GM19395 (cell line): ENCODE data around the gene IFNG-AS1.

Source experiments
- ATAC-seq: cut with Tn5 transposase; IDR thresholded peaks from one replicate; pipeline ENCODE4 v1.9.1; 2021; ENCODE audit warnings: mild to moderate bottlenecking, moderate library complexity; ENCODE audit not compliant: unreplicated experiment

Gene IFNG-AS1

DNA sequence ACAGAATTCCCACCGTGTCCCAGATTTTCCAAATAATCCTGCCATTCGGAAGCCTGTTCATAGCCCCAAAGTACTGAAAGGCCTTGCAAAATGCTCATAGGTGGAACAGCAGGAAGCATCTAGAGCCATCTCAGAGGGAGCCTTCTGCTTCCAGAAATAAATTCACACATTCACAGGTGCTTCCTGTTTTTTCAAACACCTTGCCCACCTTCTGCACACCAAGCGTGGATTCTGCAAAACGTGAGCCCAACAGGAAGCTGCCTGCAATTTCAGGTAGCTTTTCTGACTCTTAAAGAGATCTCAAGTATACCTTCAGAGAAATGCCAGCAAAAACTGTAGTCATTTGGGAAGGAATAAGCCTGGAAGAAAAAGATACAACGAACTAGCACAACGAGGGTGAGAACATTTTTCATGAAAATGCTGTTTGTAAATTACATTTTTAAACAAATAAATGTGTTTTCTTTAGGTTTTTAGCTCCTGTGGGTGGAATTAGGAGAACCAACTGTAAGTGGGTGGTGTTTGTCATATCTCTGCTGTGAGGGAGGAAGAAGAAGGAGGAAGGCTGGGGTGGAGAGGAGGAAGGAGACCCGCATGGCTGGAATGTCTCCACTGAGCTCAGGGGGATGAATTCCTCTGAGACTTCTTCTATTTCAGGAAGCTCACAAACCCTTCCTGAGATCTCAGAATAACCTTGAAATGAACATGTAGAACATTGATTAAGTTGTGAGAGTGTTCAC is at the start of gene IFNG-AS1:
Gene IFNG-AS1 (plus strand): TSS at position 264 of the 737 bp plus-strand sequence.
- ATAC-seq, result peak; percentile 48

DNA sequence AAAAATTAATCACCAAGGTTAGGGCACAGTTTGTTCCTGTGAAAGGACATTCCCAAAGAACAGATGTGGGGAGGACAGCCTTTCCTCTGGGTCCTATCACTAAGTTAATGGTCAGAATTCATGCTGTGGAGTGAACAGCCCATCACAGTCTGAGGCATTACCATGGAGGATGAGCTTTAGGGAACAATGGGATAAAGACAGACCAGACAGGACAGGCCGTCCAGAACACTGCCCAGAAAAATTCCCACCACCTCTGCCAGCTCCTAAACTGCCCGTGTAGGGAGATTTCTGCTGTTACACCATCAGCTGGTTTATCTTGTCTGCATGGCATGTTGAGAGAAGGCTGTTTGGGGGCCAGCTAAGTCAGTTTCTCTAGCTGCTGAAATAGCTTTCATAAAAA is 49.6 kb upstream of the IFNG-AS1 start:
- ATAC-seq, result no peak

DNA sequence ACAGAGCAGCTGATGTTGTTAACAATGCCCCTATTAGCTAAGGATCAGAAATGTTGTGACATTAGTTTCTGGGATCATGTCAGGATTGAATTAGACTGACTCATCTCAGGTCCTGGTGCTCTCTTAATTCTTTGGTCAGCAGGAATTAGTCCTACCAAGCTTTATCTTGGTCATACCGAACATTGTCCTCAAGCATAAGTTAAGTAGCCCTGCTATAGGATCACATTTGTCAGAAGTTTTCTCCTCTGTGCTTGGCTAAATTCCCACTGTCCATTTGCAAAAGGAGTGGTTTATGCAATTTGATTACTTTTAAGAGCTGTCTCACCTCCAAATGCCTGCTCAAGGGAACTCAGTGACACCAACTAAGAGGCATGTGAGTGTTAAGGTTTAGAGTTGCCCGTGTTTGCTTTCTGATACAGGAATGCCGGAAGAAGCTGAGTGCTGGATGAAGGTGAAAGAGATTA is 48.4 kb upstream of the IFNG-AS1 start:
- ATAC-seq, result no peak

DNA sequence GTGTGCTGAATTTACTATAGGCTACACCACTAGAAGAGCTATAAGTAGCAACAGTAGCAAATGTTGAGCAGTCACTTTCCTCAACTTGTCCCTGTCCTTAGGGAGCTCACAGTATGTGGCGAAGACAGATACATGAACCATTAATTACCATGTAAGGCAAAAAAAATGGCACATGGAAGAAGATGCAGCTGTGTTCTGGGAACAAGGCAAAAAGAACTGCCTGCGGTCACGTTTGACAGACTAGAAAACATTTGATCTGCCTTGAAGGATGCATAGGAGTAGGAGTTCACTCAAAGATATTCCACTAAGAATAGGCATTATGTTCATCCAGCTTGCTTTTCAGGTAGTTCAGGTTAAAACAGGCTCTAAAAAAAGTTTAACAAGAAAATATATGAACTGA is 46.5 kb upstream of the IFNG-AS1 start:
- no peak for ATAC-seq

DNA sequence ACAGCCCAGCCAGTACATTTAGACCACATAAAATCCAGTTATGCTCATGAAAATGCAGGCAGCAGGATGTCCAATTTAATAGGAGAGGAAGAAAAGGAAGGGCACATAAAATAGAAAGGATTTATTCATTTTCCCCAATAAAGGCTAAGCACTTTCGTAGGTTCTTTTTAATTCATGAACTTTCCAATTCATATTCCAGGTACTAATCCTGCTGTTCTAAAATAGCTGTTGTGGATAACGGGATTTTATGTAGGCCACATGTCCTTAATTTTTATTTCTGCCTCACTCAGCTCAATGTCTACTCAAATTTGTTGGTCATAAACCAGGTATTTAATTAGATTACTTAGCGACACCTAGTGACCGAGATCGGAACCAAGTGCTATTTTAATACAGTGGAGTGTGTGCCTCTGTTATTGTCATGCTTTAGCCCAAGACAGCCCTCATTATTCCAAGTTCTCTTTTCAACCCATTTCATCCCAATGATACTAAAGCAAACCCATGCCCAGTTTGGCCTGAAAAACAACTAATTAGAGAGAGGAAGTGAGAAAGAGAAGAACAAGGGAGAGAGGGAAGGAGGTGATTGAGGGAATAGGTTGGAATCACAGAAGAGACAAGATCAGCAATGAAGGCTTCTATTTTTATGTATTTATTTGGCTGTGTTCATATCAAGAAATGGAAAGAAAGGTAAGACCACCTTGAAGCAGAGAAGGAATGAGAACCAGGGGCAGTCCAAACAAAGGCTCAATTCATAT is 45.9 kb upstream of the IFNG-AS1 start:
- no peak for ATAC-seq

DNA sequence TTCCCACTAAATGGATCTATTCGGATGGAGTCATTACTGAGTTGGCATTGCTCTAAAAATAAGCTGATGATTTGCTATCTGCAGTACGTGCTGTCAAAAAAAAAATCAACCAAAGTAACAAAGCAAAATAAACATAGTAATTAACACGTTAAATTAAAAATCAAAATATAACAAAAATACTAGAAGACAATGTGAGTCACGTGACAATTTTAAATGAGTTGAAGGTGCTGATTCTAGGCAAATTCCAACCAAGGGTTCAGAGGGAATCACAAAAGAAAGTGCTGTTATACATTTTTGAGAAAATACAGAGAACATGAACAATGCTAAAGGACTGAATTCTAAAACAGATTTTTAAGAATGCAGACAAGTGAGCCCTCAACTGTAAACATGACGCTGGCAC is 45.2 kb upstream of the IFNG-AS1 start:
- ATAC-seq, result no peak

DNA sequence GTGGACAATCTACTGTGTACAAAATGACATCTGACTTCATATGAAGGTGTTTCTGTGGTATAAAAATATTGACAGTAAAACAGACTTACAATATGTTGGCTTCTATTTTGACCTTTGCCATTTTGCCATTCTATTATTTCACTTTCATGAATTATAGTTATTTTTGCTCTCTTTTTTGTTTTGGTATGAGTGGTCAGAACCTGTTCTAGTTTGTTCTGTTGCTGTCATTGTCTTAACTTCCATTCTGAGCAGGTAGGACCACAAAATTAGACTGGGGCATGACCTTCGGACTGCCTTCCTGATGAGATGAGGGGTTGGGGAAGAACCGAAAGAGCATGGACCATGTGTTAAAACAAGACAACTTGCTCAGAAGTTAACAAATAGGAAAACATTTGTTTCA is 36.5 kb upstream of the IFNG-AS1 start:
- no peak for ATAC-seq

DNA sequence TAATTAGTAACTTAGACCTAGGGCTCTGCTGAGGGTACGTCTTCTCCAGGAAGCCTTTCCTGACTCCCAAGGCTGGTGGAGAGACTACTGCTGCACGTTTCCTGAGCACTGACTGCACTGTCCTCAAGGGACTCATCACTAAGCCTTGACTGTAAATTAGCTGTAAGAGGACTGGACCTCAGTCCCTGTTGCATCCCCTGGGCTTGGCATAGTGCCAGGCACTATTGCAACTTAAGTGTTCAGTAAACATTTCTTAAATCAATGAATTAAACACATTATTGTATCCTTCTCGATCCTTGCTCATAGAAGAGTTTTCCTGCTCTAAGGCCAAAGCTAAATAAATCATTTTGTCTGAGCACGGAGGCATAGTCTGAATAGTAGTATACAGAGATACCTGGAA is 31.9 kb upstream of the IFNG-AS1 start:
- no peak for ATAC-seq

DNA sequence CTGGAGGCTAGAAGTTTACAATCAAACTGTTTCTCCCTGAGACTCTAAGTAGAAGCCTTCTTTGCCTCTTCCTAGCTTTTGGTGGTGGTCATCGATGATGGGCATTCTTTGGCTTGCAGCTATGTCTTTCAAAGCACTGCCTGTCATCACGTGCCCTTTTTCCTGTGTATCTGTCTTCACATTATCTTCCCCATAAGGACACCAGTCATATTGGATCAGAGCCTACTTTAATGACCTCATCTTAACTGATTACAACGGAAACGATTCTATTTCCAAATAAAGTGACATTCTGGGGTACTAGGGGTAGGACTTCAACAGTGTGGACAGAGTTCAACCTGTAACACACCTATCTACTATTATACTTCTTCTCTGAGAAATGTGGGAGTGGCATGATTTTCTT is 31.1 kb upstream of the IFNG-AS1 start:
- ATAC-seq, result no peak

DNA sequence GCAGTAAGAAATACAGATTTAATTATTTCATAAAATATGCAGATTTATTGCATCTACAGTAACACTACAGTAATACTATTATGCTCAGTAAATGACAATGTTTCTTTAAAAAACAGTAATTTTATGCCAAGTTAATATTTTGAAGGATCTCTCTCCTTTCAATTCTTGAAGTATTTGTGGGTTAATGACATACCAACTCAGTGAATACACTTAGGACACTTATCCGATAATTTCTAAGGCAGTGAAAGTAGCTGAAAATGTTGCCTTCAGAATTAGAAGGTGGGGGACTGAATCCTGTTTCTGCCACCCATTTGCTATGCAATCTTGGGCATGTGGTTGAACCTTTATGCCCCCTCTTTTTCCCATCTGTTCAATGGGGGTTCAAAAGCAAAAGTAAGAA is 24.8 kb upstream of the IFNG-AS1 start:
- ATAC-seq, result no peak

DNA sequence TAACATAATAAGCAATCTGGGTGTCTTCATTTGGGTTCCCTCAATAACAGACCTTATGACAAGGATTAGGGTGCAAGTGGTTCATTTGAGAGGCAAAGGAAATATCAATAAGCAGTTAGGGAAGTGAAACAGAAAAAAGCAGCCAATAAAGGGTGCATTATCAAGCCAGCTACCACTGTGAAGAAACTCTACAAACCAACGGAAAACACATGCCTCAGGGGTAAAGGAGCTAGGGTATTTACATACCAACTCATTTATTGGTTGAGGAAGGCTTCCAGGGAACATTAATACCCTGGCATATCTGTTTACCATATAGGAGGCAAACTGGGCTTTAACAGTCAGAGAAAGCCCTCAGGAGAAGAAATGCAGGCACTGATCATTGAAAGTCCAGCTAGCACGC is 22.7 kb upstream of the IFNG-AS1 start:
- ATAC-seq, result no peak

DNA sequence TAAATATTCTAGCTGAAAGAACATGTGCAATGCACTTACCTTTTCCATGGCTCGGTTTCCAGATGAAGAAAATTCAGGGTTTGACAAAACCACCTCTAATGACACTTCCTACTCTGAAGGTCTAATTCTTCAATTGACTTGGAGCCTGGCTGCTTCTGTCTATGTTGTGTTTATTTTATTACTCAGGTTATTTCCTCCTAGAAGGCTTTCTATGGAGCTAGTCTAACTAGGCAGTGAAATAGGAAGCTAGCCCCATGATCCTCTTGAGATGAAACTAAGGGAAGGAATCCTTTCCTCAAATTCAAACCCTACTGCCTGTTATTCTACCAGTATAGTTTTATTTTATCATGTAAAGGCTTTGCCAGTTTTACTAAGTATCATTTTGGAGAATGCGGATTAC is 20.9 kb upstream of the IFNG-AS1 start:
- ATAC-seq, result no peak

DNA sequence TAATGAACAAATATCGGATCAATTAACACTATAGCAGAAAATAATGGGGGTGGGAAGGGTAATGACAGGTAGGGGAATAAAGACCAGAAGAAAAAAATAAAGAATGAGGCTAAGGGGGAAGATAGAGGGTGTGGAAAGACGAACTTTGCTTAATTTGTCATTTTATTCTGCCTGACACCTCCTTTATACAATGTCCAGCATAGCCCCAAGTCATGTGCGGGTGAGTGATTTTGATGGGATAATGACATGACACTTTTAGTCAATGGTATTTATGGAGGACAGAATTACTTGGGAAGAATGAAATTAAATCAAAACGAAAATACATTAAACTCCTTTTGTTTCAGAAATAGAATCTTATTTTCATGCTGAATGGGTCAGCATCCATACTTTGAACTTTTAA is 20.5 kb upstream of the IFNG-AS1 start:
- no peak for ATAC-seq

DNA sequence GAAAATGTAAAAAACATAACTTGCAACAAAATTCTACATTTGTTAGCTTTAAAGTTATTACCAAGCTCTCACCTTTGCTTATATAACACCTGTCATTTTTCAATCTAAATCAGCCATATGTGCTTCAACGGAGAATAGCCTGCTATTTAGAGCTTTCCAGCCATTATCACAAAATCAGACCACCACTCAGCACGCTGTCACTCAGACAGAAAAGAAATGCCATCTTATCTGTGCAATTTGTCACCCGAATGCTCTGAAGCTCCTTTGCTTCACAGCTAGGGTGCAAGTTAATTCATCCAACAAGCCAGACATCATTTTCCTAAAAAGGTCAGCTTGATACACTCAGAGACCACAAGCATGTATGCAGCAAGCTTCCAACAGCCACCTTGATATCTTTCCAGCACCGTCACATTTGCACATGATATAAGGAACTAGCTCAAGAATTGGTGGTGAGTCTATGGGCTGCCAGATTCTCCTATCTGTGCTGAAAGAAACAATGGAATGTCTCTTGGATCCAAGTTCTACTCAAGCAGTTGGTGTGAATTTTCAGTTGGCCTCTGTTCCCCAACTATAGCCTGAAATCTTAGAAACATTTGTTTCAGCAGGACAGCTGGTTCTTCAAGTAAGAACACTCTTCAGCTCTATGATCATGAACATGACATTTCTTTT is 20.0 kb upstream of the IFNG-AS1 start:
- no peak for ATAC-seq

DNA sequence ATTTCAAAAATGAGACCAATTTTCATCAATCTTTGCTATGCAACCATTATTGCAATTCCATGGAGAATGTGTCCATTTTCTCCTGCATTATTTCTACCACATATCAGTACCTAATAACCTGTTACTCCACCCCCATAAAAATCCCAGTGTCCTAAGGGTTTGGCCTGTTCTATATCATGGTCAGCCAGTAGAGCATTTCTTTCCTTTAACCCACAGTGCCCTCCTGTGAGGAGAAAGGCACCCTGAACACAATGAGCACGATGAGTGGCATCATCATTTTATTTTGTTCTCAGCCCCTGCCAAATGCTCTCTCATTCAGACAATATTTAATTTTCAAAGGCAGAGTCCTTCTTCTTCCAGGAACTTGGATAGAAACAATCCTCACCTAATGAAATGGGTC is 11.6 kb upstream of the IFNG-AS1 start:
- ATAC-seq, result no peak

DNA sequence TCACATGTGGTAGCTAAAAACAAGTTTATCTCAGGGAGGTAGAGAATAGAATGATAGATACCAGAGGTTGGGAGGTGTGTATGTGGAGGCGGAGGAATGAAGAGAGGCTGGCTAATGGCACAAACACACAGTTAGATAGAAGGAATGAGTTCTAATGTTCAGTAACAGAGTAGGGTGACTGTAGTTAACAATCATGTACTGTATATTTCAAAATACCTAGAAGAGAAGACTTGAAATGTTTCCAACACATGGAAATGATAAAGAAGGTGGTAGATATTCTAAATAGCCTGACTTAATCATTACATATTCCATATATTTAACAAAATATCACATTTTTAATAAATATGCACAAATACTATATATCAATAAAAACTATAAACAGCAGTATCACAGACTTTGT is 8.9 kb upstream of the IFNG-AS1 start:
- ATAC-seq, result no peak

DNA sequence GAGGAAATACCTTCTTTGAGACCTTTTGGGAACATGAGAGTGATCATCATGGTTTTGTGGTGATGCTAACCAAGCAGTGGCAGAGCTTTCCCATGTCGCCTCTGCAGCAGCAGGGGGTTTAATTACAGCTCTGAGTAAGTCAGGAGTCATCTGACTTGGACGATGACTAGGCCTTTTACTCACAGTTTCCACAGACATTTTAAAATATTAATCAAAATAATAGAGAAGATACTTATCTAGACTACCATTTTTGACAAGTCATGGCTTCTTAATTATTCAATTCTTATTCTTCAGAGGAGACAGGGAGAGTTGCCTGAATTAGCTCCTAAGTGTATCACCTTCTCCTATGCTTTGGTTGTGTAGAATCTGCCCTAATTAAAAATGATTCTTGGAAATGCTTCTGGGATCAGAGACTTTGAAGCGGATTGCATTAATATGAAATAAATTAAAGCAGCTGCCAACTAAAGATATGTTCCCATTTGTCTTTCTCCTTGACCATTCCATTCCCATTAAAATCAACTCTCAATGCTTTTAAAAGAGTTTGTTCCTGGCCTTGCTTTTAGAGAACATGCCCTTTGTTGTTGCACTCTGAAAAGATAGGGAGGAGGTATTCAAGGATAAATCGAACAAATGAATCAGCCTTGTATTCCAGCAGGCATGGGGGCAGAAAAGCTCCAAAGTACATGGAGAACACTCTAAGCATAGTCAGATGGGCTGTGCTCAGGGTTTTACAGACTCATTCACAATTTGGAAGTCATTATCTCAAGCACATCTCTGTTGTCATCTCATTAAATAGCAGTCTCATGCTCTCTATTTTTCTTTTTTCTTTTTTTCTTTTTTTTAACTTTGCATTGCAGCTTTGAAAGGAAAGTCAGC is 7.7 kb upstream of the IFNG-AS1 start:
- no peak for ATAC-seq

DNA sequence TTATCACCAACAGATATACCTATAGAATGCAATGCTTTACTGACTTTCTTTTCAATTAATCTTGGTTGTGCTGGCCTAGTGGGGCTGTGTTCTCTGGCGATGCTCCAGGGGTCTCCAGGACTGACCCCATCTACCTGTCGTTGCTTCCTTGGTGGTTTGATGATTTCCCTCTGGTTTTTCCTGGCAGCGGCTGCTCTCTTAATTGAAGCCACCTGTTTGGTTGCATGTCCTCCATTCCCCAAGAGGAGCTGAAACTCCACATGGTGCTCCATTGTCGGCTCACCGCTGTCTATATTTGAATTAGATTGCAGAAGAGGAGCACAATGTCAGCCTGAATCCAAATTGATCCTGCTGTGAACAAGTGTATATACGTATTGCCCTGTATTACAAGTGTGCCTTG is 7.1 kb upstream of the IFNG-AS1 start:
- no peak for ATAC-seq

DNA sequence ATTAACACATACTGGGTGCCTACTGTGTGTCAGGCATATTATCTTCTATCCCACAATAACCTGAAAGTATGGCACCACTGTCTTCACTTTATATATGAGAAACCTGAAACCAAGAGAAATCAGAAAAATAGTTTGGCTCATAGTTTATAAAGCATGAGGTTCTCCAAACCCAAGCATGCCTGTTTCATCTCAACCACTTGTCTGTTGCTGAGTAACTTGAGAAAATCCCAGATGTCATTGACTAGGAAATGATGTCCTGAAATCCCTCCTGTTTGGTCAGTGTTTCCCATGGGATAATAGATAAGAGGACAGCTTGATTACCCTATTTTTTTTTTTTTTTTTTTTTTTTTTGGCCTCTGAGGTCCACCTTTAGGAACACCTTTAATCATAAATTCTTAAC is 2.6 kb upstream of the IFNG-AS1 start:
- no peak for ATAC-seq

DNA sequence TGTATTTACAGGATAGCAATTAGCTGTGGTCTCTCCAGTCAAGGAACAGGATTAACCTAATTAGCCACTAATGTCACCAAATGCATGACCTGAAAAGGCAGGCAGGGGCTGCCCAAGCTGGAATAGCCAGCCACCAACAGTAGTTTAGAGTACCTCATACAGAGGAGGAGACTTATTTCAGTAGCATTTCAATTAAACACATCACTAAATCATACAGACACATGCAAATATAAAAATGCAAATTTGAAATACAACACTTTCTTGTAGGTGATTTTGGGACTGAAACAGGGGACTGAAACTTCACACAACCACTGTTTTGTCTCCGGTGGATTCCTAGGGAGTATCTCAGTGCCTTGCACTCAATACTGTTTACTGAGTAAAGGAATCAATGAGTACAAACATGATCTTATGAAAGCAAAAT is 636 bp upstream of the IFNG-AS1 start:
- peak; percentile 78 for ATAC-seq

DNA sequence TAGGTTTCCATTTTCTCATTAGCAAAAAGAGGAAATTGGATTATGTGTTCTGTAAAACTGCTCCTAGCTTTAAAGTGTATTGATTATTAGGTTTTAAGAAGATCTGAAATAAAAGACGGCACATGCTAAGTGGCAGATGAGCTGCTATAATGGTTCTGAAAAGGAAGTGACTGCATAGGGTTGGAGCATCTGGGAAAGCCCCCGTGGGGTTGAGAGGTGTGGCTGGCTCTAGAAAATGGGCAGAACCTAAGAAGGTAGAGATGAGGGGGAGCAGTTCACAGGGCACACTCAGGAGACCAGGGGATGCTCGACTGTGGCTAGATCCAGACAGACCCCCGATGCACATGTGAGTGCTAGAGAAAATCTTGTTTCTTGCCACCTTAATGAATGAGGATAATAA is 1.9 kb downstream of the IFNG-AS1 start:
- peak; percentile 55 for ATAC-seq
